ENCODE measurements around the gene PSIP1.
A peak's percentile ranks its signal among the peaks of the same experiment; 100 is the strongest.

PSIP1 gene

DNA sequence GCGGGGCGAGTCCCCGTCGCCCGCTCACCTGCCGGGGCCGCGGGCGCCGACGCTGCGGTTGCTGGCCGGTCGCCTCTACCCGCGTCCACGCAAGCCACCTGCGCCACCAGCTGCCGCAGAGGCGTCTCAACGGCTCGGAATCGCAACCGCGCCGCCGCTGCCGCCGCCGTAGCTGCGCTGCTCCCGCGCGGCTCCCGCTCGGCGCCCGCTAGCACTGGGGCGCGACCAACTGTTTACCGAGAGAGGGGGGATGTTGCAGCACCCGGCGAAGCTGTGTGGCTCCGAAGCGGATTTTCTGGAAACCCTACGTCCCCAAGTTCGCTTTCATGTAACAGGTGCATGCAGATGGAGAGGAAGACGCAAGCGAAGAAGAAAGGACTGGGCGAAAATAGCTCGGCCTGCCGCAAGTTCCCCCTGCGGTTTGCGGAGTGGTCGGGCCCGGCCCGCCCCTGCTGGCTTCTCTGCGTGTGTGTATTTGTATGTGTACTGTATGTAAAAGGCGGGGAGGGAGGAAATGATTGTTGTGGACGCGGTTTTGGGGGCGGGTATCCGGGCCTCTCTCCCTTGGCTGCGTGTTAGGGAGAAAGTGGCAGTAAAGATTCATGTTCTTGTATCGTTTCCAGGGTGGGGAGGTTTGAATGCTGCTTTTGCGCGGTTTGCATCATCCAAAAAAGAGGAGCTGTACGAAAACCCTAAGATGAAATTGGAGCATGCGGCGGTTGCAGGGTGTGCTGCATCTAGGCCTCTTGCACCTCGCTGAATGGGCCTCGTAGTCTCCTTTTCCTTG, at the start of gene PSIP1 (continued):
- TF ChIP-seq ZNF501 (tag by site-specific recombination; IDR thresholded peaks at IDR 0.05) (0 out of 2 replicates have a peak, but pooled peaks have one; percentile 26), PRDM1 (tag by site-specific recombination; IDR thresholded peaks at IDR 0.05) (no peak), IKZF3 (tag by site-specific recombination; IDR thresholded peaks at IDR 0.05) (no peak), KLF1 (tag by site-specific recombination; IDR thresholded peaks at IDR 0.05) (peak; percentile 49; the same call in 1 of the 2 replicates)
- TF ChIP-seq, protein P1, sequence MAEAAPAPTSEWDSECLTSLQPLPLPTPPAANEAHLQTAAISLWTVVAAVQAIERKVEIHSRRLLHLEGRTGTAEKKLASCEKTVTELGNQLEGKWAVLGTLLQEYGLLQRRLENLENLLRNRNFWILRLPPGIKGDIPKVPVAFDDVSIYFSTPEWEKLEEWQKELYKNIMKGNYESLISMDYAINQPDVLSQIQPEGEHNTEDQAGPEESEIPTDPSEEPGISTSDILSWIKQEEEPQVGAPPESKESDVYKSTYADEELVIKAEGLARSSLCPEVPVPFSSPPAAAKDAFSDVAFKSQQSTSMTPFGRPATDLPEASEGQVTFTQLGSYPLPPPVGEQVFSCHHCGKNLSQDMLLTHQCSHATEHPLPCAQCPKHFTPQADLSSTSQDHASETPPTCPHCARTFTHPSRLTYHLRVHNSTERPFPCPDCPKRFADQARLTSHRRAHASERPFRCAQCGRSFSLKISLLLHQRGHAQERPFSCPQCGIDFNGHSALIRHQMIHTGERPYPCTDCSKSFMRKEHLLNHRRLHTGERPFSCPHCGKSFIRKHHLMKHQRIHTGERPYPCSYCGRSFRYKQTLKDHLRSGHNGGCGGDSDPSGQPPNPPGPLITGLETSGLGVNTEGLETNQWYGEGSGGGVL (tag by site-specific recombination; IDR thresholded peaks at IDR 0.05) = peak; percentile 95

DNA sequence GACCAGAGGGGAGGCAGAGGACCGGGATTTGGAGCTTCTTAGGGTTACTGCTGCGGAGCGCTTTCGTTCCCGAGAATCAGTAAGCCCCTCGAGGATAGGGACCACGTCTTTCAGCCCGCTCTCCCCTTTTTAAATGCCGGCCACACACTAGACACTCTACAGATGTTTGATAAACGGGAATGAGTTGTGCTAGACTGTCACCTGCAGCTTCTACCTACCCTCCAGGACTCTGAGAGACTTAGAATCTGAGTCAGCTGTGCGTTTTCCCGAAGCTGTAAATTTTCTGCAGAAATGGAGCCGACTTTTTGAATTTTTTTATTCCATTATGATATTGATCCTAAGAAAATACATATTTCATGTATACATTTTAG, 42.7 kb upstream of the PSIP1 start:
- H3K4me1 ChIP-seq (ENCODE audit: control insufficient read depth, insufficient read depth, low read length) = no peaks in the 10 kb centered on the region
- H3K27ac ChIP-seq (ENCODE audit: extremely low read depth, low read depth, low read length) = peak overlapping the region; percentile 75
- CTCF ChIA-PET = interaction anchor here (0.6 to 1.4 kb wide), 4 partner anchors 53 to 262 kb away, joined by 3 to 7 read pairs (median 4); no protein-coding TSS in a partner anchor
- POLR2A ChIA-PET = interaction anchor here (0.7 to 4.9 kb wide), 10 partner anchors 11 to 247 kb away, joined by 3 to 61 read pairs (median 6); partner anchors contain the start of genes PSIP1, SNAPC3 and TTC39B
- H3K9me3 ChIP-seq (ENCODE audit: control insufficient read depth, insufficient read depth, low read depth, low read length) = no peaks in the 10 kb centered on the region
- no peak for TF ChIP-seq ZNF707 (tag by site-specific recombination; IDR thresholded peaks at IDR 0.05)
- peak; percentile 36; the same call in 1 of the 2 replicates for TF ChIP-seq ZNF335 (tag by site-specific recombination; conservative IDR thresholded peaks at IDR 0.05)
- H3K36me3 ChIP-seq (ENCODE audit: control insufficient read depth in 2 of 2, insufficient read depth in 1 of 2, low read length in 2 of 2) = no peaks in the 10 kb centered on the region
- peak overlapping the region; percentile 78 for H3K4me3 ChIP-seq (ENCODE audit: low read depth, low read length)

DNA sequence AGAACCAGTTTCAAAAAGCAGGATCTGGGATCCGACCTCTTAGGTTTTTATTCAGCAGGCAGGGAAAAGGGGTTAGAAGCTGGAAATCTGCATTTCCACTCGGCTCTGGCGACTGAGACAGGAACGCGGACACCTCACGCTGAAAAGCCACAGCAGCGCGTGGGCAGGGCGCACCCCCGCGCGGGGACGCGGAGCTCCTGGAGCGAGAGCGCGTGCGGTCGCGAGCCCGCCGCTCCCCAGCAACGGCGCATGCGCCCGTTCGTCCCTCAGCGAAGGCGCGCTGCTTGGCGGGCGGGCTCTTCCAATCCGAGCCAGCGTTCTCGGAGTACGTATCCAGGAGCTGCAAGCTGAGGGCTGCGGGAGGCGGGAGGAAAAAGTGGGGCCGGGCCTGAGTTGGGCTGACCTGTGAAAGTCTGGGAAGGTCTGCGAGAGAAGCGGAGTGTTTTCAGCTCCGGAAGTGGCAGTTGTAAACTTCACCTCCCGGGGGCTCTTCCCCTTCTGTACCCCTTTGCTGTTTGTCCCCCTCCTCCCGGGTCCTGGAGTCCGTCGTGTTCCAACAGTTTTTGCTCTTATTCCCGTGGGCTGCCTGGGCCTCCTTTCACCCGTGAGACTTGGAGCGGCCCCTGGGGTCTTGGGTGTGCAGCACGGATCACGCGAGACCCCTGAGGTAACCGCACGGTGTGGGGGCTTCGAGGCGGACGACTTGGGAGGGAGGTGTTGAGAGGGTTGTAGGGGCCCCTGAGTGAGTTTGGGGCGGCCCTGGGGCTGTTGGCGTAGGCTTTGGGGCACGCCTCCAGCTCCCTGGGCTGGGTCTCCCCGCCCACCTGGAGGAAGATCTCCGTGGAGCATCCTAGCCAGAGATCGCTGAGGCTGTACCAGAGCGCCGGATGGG, 42.1 kb upstream of the PSIP1 start, which contains the start of gene CCDC171:
TSS of gene CCDC171 (plus strand) at position 408 of the 892 bp plus-strand sequence. CDS start 11,046 bp downstream, outside the sequence.
- H3K27ac ChIP-seq (ENCODE audit: extremely low read depth, low read depth, low read length) = peak within 1 kb of the TSS; percentile 75
- peak within 1 kb of the TSS; percentile 78 for H3K4me3 ChIP-seq (ENCODE audit: low read depth, low read length)
- H3K9me3 ChIP-seq (ENCODE audit: control insufficient read depth, insufficient read depth, low read depth, low read length) = no peaks in the 10 kb centered on the region
- H3K4me1 ChIP-seq (ENCODE audit: control insufficient read depth, insufficient read depth, low read length) = no peaks in the 10 kb centered on the region
- H3K36me3 ChIP-seq (ENCODE audit: control insufficient read depth in 2 of 2, insufficient read depth in 1 of 2, low read length in 2 of 2) = no peaks in the 10 kb centered on the region
- ChIA-PET POLR2A (interaction anchor here (0.6 to 4.9 kb wide), 21 partner anchors 9 to 734 kb away, joined by 3 to 61 read pairs (median 4); partner anchors contain the start of genes PSIP1, SNAPC3 and TTC39B), CTCF (interaction anchor here (0.6 to 1.4 kb wide), 12 partner anchors 9 to 581 kb away, joined by 3 to 7 read pairs (median 3); no protein-coding TSS in a partner anchor)
- no peak for TF ChIP-seq HOXD13 (CRISPR knock-in tag; IDR thresholded peaks at IDR 0.05; ENCODE audit: borderline replicate concordance)
- TF ChIP-seq SP7 (tag by site-specific recombination; IDR thresholded peaks at IDR 0.05) = peak; percentile 41
- TF ChIP-seq, protein P2, sequence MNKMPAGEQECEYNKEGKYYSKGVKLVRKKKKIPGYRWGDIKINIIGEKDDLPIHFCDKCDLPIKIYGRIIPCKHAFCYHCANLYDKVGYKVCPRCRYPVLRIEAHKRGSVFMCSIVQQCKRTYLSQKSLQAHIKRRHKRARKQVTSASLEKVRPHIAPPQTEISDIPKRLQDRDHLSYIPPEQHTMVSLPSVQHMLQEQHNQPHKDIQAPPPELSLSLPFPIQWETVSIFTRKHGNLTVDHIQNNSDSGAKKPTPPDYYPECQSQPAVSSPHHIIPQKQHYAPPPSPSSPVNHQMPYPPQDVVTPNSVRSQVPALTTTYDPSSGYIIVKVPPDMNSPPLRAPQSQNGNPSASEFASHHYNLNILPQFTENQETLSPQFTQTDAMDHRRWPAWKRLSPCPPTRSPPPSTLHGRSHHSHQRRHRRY (tag by site-specific recombination; IDR thresholded peaks at IDR 0.05) = no peak
- TF ChIP-seq ZNF585B (tag by site-specific recombination; IDR thresholded peaks at IDR 0.05) = no peak
- no peak for TF ChIP-seq ZNF560 (tag by site-specific recombination; IDR thresholded peaks at IDR 0.05; ENCODE audit: borderline replicate concordance)
- TF ChIP-seq GLI4 (tag by site-specific recombination; IDR thresholded peaks at IDR 0.05) = no peak
- no peak for TF ChIP-seq ZNF174 (tag by site-specific recombination; IDR thresholded peaks at IDR 0.05)
- no peak for TF ChIP-seq ZNF626 (tag by site-specific recombination; IDR thresholded peaks at IDR 0.05)
- TF ChIP-seq ZNF302 (tag by site-specific recombination; IDR thresholded peaks at IDR 0.05; ENCODE audit: low read depth) = no peak
- TF ChIP-seq ZSCAN16 (tag by site-specific recombination; IDR thresholded peaks at IDR 0.05) = no peak
- peak; percentile 82 for TF ChIP-seq ZFHX2 (tag by site-specific recombination; conservative IDR thresholded peaks at IDR 0.05)
- TF ChIP-seq ZNF510 (tag by site-specific recombination; IDR thresholded peaks at IDR 0.05; ENCODE audit: insufficient replicate concordance) = no peak
- no peak for TF ChIP-seq ZNF670 (tag by site-specific recombination; IDR thresholded peaks at IDR 0.05; ENCODE audit: low read depth)
- no peak for TF ChIP-seq ZNF521 (tag by site-specific recombination; IDR thresholded peaks at IDR 0.05)
- no peak for TF ChIP-seq ZNF146 (tag by site-specific recombination; IDR thresholded peaks at IDR 0.05)
- TF ChIP-seq, protein P3, sequence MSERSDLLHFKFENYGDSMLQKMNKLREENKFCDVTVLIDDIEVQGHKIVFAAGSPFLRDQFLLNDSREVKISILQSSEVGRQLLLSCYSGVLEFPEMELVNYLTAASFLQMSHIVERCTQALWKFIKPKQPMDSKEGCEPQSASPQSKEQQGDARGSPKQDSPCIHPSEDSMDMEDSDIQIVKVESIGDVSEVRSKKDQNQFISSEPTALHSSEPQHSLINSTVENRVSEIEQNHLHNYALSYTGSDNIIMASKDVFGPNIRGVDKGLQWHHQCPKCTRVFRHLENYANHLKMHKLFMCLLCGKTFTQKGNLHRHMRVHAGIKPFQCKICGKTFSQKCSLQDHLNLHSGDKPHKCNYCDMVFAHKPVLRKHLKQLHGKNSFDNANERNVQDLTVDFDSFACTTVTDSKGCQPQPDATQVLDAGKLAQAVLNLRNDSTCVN (tag by site-specific recombination; optimal IDR thresholded peaks at IDR 0.05) = peak; percentile 98
